MM.1S (cell line): ENCODE measurements around the gene BCL2L11.

Source experiments
- DNase-seq: peaks from one replicate; pipeline ENCODE4 v3.0.0-alpha.2; 2015
- H2AFZ ChIP-seq: fragments of 300-600 bp; sonication (generic); 2 replicates; pipeline ENCODE4 v1.6.0; 2016; ENCODE audit warnings: antibody characterized with exemption, low read length
- H3F3A ChIP-seq: fragments of 300-600 bp; sonication (generic); 2 replicates; pipeline ENCODE4 v1.6.1; 2016; ENCODE audit warnings: mild to moderate bottlenecking, antibody characterized with exemption, low read length, moderate library complexity, mixed read lengths; ENCODE audit not compliant: insufficient read depth
- H3K27ac ChIP-seq: fragments of 300-600 bp; sonication (generic); 2 replicates; pipeline ENCODE4 v1.5.1; 2016; ENCODE audit warnings: mild to moderate bottlenecking, low read length
- H3K27me3 ChIP-seq: fragments of 300-600 bp; sonication (generic); replicated peaks from 2 replicates; pipeline ENCODE4 v1.6.0; 2016; ENCODE audit warnings: low read length; ENCODE audit not compliant: insufficient read depth
- H3K36me3 ChIP-seq: fragments of 300-600 bp; sonication (generic); replicated peaks from 2 replicates; pipeline ENCODE4 v1.6.1; 2016; ENCODE audit warnings: mild to moderate bottlenecking, low read length, mixed read lengths; ENCODE audit not compliant: insufficient read depth
- H3K4me1 ChIP-seq: fragments of 300-600 bp; sonication (generic); 2 replicates; pipeline ENCODE4 v1.6.1; 2016; ENCODE audit warnings: low read length, mixed read lengths
- H3K4me2 ChIP-seq: fragments of 300-600 bp; sonication (generic); 2 replicates; pipeline ENCODE4 v1.6.0; 2016; ENCODE audit warnings: low read depth, low read length
- H3K4me3 ChIP-seq: fragments of 300-600 bp; sonication (generic); 2 replicates; pipeline ENCODE4 v1.5.1; 2016; ENCODE audit warnings: low read length, mixed read lengths
- H3K79me2 ChIP-seq: fragments of 300-600 bp; sonication (generic); 2 replicates; pipeline ENCODE4 v1.6.1; 2016; ENCODE audit warnings: mixed run types, low read length, mixed read lengths
- H3K9ac ChIP-seq: fragments of 300-600 bp; sonication (generic); 2 replicates; pipeline ENCODE4 v1.6.1; 2016; ENCODE audit warnings: low read length, mixed read lengths
- H3K9me2 ChIP-seq: fragments of 300-600 bp; sonication (generic); replicated peaks from 2 replicates; pipeline ENCODE4 v1.6.1; 2016; ENCODE audit warnings: mild to moderate bottlenecking, low read length, mixed read lengths; ENCODE audit not compliant: insufficient read depth
- H3K9me3 ChIP-seq: fragments of 300-600 bp; sonication (generic); replicated peaks from 2 replicates; pipeline ENCODE4 v1.6.1; 2016; ENCODE audit warnings: mild to moderate bottlenecking, low read length, mixed read lengths; ENCODE audit not compliant: insufficient read depth
- H4K20me1 ChIP-seq: fragments of 300-600 bp; sonication (generic); 2 replicates; pipeline ENCODE4 v1.6.1; 2016; ENCODE audit warnings: mild to moderate bottlenecking, low read length, moderate library complexity, mixed read lengths; ENCODE audit not compliant: insufficient read depth
- EZH2 ChIP-seq: fragments of 300-600 bp; sonication (generic); optimal IDR thresholded peaks from 2 replicates; pipeline ENCODE3; 2017; ENCODE audit warnings: low read depth, mild to moderate bottlenecking, antibody characterized with exemption, low read length, mixed read lengths
- EZH2phosphoT487 ChIP-seq: fragments of 300-600 bp; sonication (generic); IDR thresholded peaks from 2 replicates; pipeline ENCODE4 v1.6.1; 2018; ENCODE audit warnings: antibody characterized with exemption, low read length
- TF ChIP-seq, protein P1 (sequence below): fragments of 300-600 bp; sonication (generic); IDR thresholded peaks from 2 replicates; pipeline ENCODE4 v1.5.1; 2016; ENCODE audit warnings: antibody characterized with exemption, low read length, mixed read lengths

The BCL2L11 gene

DNA sequence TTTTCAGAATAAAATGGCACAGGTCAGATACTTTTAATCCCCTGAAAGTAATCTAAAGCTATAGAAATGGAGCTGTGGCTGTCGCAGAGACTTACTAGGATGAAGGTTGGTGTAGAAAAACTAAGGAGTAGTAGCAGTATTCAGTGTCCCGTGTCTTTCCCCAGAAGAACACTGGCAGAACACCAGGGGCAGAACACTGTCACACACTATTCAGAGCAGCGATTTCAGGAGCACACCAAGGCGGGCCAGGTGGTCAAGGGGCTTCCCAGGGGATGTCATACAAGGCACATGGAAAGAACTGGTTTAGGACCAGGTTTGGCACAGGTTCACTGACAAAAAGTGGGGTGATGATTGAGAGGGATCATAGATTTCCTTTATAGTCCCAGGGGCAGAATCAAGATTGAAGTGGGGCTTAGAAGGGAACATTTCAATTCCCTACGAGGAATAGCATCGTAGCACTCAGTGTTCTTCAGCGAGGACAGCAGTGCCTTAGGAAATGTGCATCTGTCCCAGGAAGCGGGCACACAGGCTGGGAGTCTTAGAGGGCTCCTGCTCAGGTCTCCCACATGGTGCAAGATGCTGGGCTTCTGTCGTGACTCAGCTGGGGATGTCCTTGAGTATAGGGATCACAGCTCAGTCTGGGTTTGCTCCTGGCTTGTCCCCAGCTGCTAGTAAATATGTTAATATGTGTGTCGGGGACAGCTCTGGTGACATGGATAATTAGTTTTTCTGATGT, 22.6 kb downstream of the BCL2L11 start:
- H3K9me3 ChIP-seq = no peaks in the 10 kb centered on the region
- TF ChIP-seq, protein P1, sequence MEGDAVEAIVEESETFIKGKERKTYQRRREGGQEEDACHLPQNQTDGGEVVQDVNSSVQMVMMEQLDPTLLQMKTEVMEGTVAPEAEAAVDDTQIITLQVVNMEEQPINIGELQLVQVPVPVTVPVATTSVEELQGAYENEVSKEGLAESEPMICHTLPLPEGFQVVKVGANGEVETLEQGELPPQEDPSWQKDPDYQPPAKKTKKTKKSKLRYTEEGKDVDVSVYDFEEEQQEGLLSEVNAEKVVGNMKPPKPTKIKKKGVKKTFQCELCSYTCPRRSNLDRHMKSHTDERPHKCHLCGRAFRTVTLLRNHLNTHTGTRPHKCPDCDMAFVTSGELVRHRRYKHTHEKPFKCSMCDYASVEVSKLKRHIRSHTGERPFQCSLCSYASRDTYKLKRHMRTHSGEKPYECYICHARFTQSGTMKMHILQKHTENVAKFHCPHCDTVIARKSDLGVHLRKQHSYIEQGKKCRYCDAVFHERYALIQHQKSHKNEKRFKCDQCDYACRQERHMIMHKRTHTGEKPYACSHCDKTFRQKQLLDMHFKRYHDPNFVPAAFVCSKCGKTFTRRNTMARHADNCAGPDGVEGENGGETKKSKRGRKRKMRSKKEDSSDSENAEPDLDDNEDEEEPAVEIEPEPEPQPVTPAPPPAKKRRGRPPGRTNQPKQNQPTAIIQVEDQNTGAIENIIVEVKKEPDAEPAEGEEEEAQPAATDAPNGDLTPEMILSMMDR = no peak
- TF ChIP-seq EZH2 (no peak), EZH2phosphoT487 (no peak)
- peaks cover 17% of the 10 kb centered on the region for H3K4me1 ChIP-seq
- no peaks in the 10 kb centered on the region for H3K9me2 ChIP-seq
- no peak overlapping the region for H2AFZ ChIP-seq
- peaks cover 26% of the 10 kb centered on the region for H3K36me3 ChIP-seq
- H3K4me3 ChIP-seq = no peak overlapping the region
- peaks cover 33% of the 10 kb centered on the region for H3F3A ChIP-seq
- DNase-seq = no peak
- H3K4me2 ChIP-seq = no peak overlapping the region
- H3K9ac ChIP-seq = no peak overlapping the region
- H4K20me1 ChIP-seq = peaks cover 55% of the 10 kb centered on the region
- H3K79me2 ChIP-seq = peaks cover 93% of the 10 kb centered on the region
- H3K27ac ChIP-seq = no peak overlapping the region
- no peaks in the 10 kb centered on the region for H3K27me3 ChIP-seq

DNA sequence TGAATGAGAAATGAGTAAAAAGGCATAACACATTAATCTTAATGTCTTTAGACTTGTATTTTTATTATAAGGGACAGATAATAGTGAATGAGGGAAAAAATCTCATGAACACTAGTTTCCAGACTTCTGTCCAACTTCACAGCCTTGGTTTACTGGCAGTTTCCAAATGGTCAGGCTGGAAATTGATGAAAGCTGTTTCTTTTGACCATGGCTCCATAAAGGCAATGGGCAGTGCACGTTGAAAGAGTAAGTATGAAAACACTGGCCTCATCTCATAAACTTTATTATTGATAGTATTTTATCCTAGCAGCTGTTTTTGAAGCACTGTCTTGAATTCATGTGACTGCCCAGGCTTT, 23.1 kb downstream of the BCL2L11 start:
- Histone ChIP-seq H3K27ac (no peak overlapping the region), H3K79me2 (peaks cover 93% of the 10 kb centered on the region), H3K4me3 (no peak overlapping the region), H3K27me3 (no peaks in the 10 kb centered on the region), H2AFZ (no peak overlapping the region), H3K4me2 (no peak overlapping the region), H3K9me3 (no peaks in the 10 kb centered on the region), H3K9me2 (no peaks in the 10 kb centered on the region), H3K9ac (no peak overlapping the region), H3K36me3 (peaks cover 26% of the 10 kb centered on the region), H3F3A (peaks cover 33% of the 10 kb centered on the region), H4K20me1 (peaks cover 50% of the 10 kb centered on the region), H3K4me1 (peaks cover 17% of the 10 kb centered on the region)
- no peak for TF ChIP-seq EZH2phosphoT487
- TF ChIP-seq, protein P1 = no peak
- no peak for TF ChIP-seq EZH2
- DNase-seq = no peak

DNA sequence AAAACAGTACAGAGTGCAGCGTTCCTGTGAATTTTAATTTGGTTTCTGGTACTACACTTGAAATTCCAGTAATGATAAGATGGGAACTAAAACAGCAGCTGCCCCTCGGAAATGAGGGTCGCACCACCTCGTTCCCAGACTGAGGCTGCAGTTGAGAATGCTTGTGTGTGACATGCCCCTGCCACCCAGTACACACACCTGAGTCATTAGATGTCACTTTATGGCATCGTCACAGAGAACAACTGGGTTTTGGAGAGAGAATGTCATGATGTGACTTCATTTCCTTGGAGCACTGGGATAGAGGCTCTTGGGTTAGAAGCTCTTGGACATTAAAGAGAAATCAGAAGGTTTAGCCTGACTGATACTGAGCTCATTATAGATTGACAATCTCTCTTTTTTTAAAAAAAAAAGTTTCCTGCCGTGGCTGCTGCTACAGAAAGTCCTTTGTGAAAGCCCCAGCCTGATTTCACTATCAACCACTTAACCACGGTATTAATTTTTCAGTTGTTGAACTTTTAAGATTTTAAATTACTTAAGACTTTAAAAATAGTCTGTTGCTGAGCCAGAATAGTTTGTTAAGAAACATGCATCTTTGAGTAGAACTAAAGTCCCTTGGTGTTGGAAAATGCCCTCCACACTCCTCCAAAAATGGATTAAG, 24.5 kb downstream of the BCL2L11 start:
- H3K79me2 ChIP-seq = peaks cover 93% of the 10 kb centered on the region
- H3K27ac ChIP-seq = peak overlapping the region; percentile 14; the same call in 1 of the 2 replicates
- TF ChIP-seq, protein P1 = no peak
- no peak for TF ChIP-seq EZH2
- no peak for TF ChIP-seq EZH2phosphoT487
- H3F3A ChIP-seq = peaks cover 31% of the 10 kb centered on the region
- H3K27me3 ChIP-seq = no peaks in the 10 kb centered on the region
- peaks cover 19% of the 10 kb centered on the region for H3K36me3 ChIP-seq
- DNase-seq = peak; percentile 62
- no peak overlapping the region for H3K9ac ChIP-seq
- H3K4me2 ChIP-seq = 0 out of 2 replicates have a peak overlapping the region, but pooled peaks have one; percentile 4
- no peak overlapping the region for H2AFZ ChIP-seq
- H3K9me2 ChIP-seq = no peaks in the 10 kb centered on the region
- peaks cover 17% of the 10 kb centered on the region for H3K4me1 ChIP-seq
- H4K20me1 ChIP-seq = peaks cover 42% of the 10 kb centered on the region
- no peaks in the 10 kb centered on the region for H3K9me3 ChIP-seq
- no peak overlapping the region for H3K4me3 ChIP-seq
